K562 (cell line): Measurements from ENCODE around the gene EYA4. TPM values are rescaled to one million over a fixed set of nuclear protein-coding genes. Genes with fewer than 3 reads are reported as not detected.

Experiments used
- ATAC-seq: fragments of 200-7000 bp; cut with Tn5 transposase; 3 replicates; pipeline ENCODE4 v1.9.1; 2020; ENCODE audit warnings: moderate library complexity
- BruUV-seq: library from RNA; stranded (reverse); fragments of 400-500 nt; replicated peaks from 2 replicates; lab custom pipeline; 2021; lab: Mats Ljungman, UMichigan
- CTCF ChIA-PET: fragments of 300-600 bp; formaldehyde crosslinking; extraction: SDS; loops from one replicate; lab custom pipeline; 2021; ENCODE audit warnings: low intra/inter-chr PET ratio; lab: Yijun Ruan, JAX
- POLR2A ChIA-PET: fragments of 300-600, 350-650 bp; sonication (Branson Sonifier 250); formaldehyde crosslinking; extraction: SDS; loops from one replicate; lab custom pipeline; 2021; ENCODE audit warnings: antibody characterized with exemption, inconsistent platforms; lab: Yijun Ruan, JAX
- DNase-seq, 4 experiments: peaks; one replicate each; pipeline versions ENCODE4 v3.0.0 to v3.0.0-alpha.2; 2011 to 2018; ENCODE audit warnings: low spot score in 3 of 4, mixed read lengths in 3 of 4; ENCODE audit errors: extremely low read depth in 1 of 4
- FAIRE-seq: peaks from 2 replicates; lab custom pipeline; 2011; peaks lifted over from hg19 to GRCh38; lab: Jason Lieb, UNC
- H2AFZ ChIP-seq: 2 replicates; pipeline ENCODE4 v1.6.0; 2011; ENCODE audit warnings: low read depth, low read length, control low read depth, inconsistent platforms
- H3K27ac ChIP-seq: fragments of 200-600 bp; 3 replicates; pipeline ENCODE4 v1.8.0; 2011; ENCODE audit warnings: low read depth, mild to moderate bottlenecking, control low read depth, inconsistent platforms, low read length, moderate library complexity, mixed read lengths; ENCODE audit errors: extremely low read depth
- H3K27me3 ChIP-seq, 2 experiments: fragments of 300-600 bp in 1 of 2; 2 replicates in 1 of 2; 3 replicates in 1 of 2; pipeline versions ENCODE4 v1.6.0 to v1.8.0; 2011; ENCODE audit warnings: inconsistent platforms in 2 of 2, low read length in 2 of 2, mild to moderate bottlenecking in 1 of 2, mixed read lengths in 1 of 2, moderate library complexity in 1 of 2; ENCODE audit not compliant: control insufficient read depth in 2 of 2, insufficient read depth in 2 of 2
- H3K36me3 ChIP-seq: fragments of 300-600 bp; 3 replicates; pipeline ENCODE4 v1.8.0; 2011; ENCODE audit warnings: mild to moderate bottlenecking, low read length, inconsistent platforms; ENCODE audit not compliant: control insufficient read depth, insufficient read depth
- H3K4me1 ChIP-seq, 2 experiments: fragments of 200-600 bp in 1 of 2; replicated peaks in 1 of 2; 2 replicates in 1 of 2; 3 replicates in 1 of 2; pipeline versions ENCODE4 v1.5.1 to v1.8.0; 2011; ENCODE audit warnings: inconsistent platforms in 2 of 2, low read length in 2 of 2, mild to moderate bottlenecking in 1 of 2, mixed read lengths in 1 of 2, moderate library complexity in 1 of 2; ENCODE audit not compliant: control insufficient read depth in 2 of 2, insufficient read depth in 2 of 2
- H3K4me2 ChIP-seq: 2 replicates; pipeline ENCODE4 v1.6.1; 2011; ENCODE audit warnings: low read length, control low read depth, inconsistent platforms, mixed read lengths; ENCODE audit not compliant: insufficient read depth
- H3K4me3 ChIP-seq: fragments of 200-600 bp; sonication (generic), shearing (Covaris generic); 2 replicates; pipeline ENCODE4 v1.5.1; 2016; ENCODE audit warnings: control low read depth, inconsistent platforms
- H3K79me2 ChIP-seq: fragments of 200-600 bp; 3 replicates; pipeline ENCODE4 v1.8.0; 2011; ENCODE audit warnings: low read length, inconsistent platforms; ENCODE audit not compliant: control insufficient read depth, insufficient read depth
- H3K9ac ChIP-seq, 2 experiments: 2 replicates each; pipeline versions ENCODE4 v1.6.0 to v1.6.1; 2011; ENCODE audit warnings: low read depth in 2 of 2, low read length in 2 of 2, control low read depth in 1 of 2, inconsistent platforms in 1 of 2, mild to moderate bottlenecking in 1 of 2, mixed read lengths in 1 of 2; ENCODE audit not compliant: insufficient read depth in 1 of 2
- H3K9me1 ChIP-seq: one replicate; pipeline ENCODE4 v1.6.0; 2011; ENCODE audit warnings: inconsistent platforms, mild to moderate bottlenecking, low read length, moderate library complexity; ENCODE audit not compliant: control insufficient read depth, insufficient read depth
- H3K9me3 ChIP-seq: replicated peaks from 2 replicates; pipeline ENCODE4 v1.5.1; 2011; ENCODE audit warnings: low read depth, low read length, inconsistent platforms; ENCODE audit not compliant: control insufficient read depth, insufficient read depth
- H4K20me1 ChIP-seq: replicated peaks from 2 replicates; pipeline ENCODE4 v1.6.1; 2011; ENCODE audit warnings: low read length, inconsistent platforms, mixed read lengths; ENCODE audit not compliant: control insufficient read depth, insufficient read depth
- ARHGAP35 ChIP-seq: fragments of 450-650 bp; IDR thresholded peaks from 2 replicates; pipeline ENCODE4 v1.6.1; 2018; ENCODE audit not compliant: partially characterized antibody
- ARNT ChIP-seq, 2 experiments: fragments of 450-650 bp; IDR thresholded peaks; 2 replicates each; pipeline ENCODE4 v1.6.1; 2016; ENCODE audit warnings: mild to moderate bottlenecking in 1 of 2
- CEBPB ChIP-seq: fragments of 450-650 bp; IDR thresholded peaks from 2 replicates; pipeline ENCODE4 v1.6.1; 2016; ENCODE audit warnings: missing genetic modification characterization, missing compliant biosample characterization
- CGGBP1 ChIP-seq: fragments of 250-450 bp; sonication (Bioruptor Pico); IDR thresholded peaks from 2 replicates; pipeline ENCODE4 v1.9.0; 2021; ENCODE audit warnings: mild to moderate bottlenecking
- CHCHD3 ChIP-seq: fragments of 250-450 bp; sonication (Bioruptor Pico); IDR thresholded peaks from 2 replicates; pipeline ENCODE4 v2.1.2; 2022; ENCODE audit warnings: mild to moderate bottlenecking
- DACH1 ChIP-seq: fragments of 450-650 bp; IDR thresholded peaks from 2 replicates; pipeline ENCODE4 v1.6.1; 2018; ENCODE audit not compliant: partially characterized antibody
- FOXM1 ChIP-seq, 2 experiments: fragments of 450-650 bp in 1 of 2; sonication (generic) in 1 of 2; formaldehyde crosslinking in 1 of 2; IDR thresholded peaks; 2 replicates each; pipeline versions ENCODE4 v1.6.1 to v1.9.0; 2017 to 2022; ENCODE audit warnings: low read depth in 2 of 2, mild to moderate bottlenecking in 2 of 2, missing genetic modification reagents in 1 of 2, moderate library complexity in 1 of 2
- FOXO4 ChIP-seq: fragments of 450-650 bp; formaldehyde crosslinking; IDR thresholded peaks from 2 replicates; pipeline ENCODE4 v1.4.0; 2020; ENCODE audit warnings: mild to moderate bottlenecking, moderate library complexity
- HCFC1 ChIP-seq: IDR thresholded peaks from 2 replicates; pipeline ENCODE4 v1.6.1; 2012; ENCODE audit warnings: low read depth, low read length, improper control_type of control experiment
- KAT7 ChIP-seq: sonication (generic); formaldehyde crosslinking; IDR thresholded peaks from 2 replicates; pipeline ENCODE4 v1.8.0; 2022; ENCODE audit warnings: missing genetic modification reagents, mild to moderate bottlenecking, borderline replicate concordance
- PTBP1 ChIP-seq: fragments of 200-400 bp; formaldehyde crosslinking; IDR thresholded peaks from 2 replicates; pipeline ENCODE4 v1.6.1; 2017; ENCODE audit warnings: low read depth, low read length
- SAFB ChIP-seq: fragments of 200-400 bp; formaldehyde crosslinking; IDR thresholded peaks from 2 replicates; pipeline ENCODE4 v1.6.1; 2017; ENCODE audit warnings: low read depth, low read length, borderline replicate concordance
- SREBF1 ChIP-seq: fragments of 150-350 bp; IDR thresholded peaks from 2 replicates; pipeline ENCODE4 v1.6.1; 2014; ENCODE audit warnings: antibody characterized with exemption, low read depth, low read length, borderline replicate concordance
- TARDBP ChIP-seq: fragments of 450-650 bp; IDR thresholded peaks from 2 replicates; pipeline ENCODE4 v1.6.1; 2016
- TBL1XR1 ChIP-seq, 2 experiments: IDR thresholded peaks; 2 replicates each; pipeline ENCODE4 v1.6.1; 2012; ENCODE audit warnings: improper control_type of control experiment in 2 of 2, low read length in 2 of 2, mild to moderate bottlenecking in 1 of 2
- TSHZ1 ChIP-seq: fragments of 250-450 bp; sonication (Bioruptor Pico); IDR thresholded peaks from 2 replicates; pipeline ENCODE4 v1.4.0; 2020; ENCODE audit warnings: mild to moderate bottlenecking, moderate library complexity
- ZC3H11A ChIP-seq: IDR thresholded peaks from 2 replicates; pipeline ENCODE4 v1.6.1; 2012; ENCODE audit warnings: low read depth, low read length, improper control_type of control experiment
- ZNF764 ChIP-seq: fragments of 250-450 bp; sonication (Bioruptor Pico); IDR thresholded peaks from 2 replicates; pipeline ENCODE4 v1.4.0; 2020; ENCODE audit warnings: low read depth, mild to moderate bottlenecking, moderate library complexity
- ZSCAN29 ChIP-seq: fragments of 450-650 bp; IDR thresholded peaks from 2 replicates; pipeline ENCODE4 v1.6.1; 2017
- WGBS: fragments of 100-300 bp; shearing (Covaris generic); methylation state at CpG from one replicate; pipeline ENCODE4 v1.1.6; 2016; ENCODE audit warnings: low coverage, mixed read lengths; ENCODE audit not compliant: insufficient coverage; ENCODE audit errors: missing lambda C conversion rate; 5-methylcytosine and 5-hydroxymethylcytosine counted together
- in situ Hi-C: fragments of 300-500 bp; cut with MboI; formaldehyde crosslinking; loops from 4 replicates; pipeline ENCODE4 v1.15.0; 2018; ENCODE audit warnings: inconsistent platforms, mixed read lengths
- intact Hi-C: fragments of 100-400 bp; cut with micrococcal nuclease; formaldehyde crosslinking; loops from 2 replicates; pipeline ENCODE4 v1.14.2; 2022
- polyA plus RNA-seq, 8 experiments: library from polyadenylated mRNA; depleted of rRNA in 4 of 8; stranded (reverse) in 5 of 8; unstranded in 3 of 8; fragments of >200 nt; fragmentation: Nextera tagmentation in 2 of 8; fragmentation: Illumina TruSeq in 1 of 8; extraction: Ambion mirVana in 2 of 8; extraction: Trizol in 1 of 8; gene quantifications; 2 replicates each; pipeline versions ENCODE4 v1.2.1 to v1.2.3, GENCODE V29; 2011 to 2014; ENCODE audit warnings: inconsistent platforms in 1 of 8, missing spikeins in 1 of 8
- total RNA-seq, 7 experiments: library from RNA; depleted of rRNA in 6 of 7; stranded (reverse); fragments of >200 nt in 6 of 7; fragmentation: Illumina TruSeq in 2 of 7; extraction: Trizol in 2 of 7; gene quantifications; 2 replicates each; pipeline versions ENCODE4 v1.2.1 to v1.2.3, GENCODE V29; 2011 to 2021; ENCODE audit warnings: low replicate concordance in 1 of 7

EYA4 gene
- total and polyA plus RNA-seq, 9 of the 15 experiments (the other 6 are each of a cell fraction or from before 2014, with no cell fraction given) = 0.03 to 0.04 TPM; not detected in 7

GRCh38 chr6:133245422-133245903 lies 4.3 kb downstream of the EYA4 start (continued):
- TF ChIP-seq TSHZ1 (CRISPR knock-in tag) (no peak), HCFC1 (no peak)

GRCh38 chr6:133247581-133247980 lies 6.4 kb downstream of the EYA4 start:
- Histone ChIP-seq H3K27me3 (no peaks in the 10 kb centered on the region; a peak in 1 of 5 replicates), H3K79me2 (no peaks in the 10 kb centered on the region), H3K4me3 (no peak overlapping the region), H3K4me1 (no peaks in the 10 kb centered on the region), H4K20me1 (no peaks in the 10 kb centered on the region), H3K27ac (no peak overlapping the region), H3K9me3 (no peaks in the 10 kb centered on the region), H3K9ac (no peak overlapping the region), H3K36me3 (no peaks in the 10 kb centered on the region), H2AFZ (no peak overlapping the region), H3K9me1 (no peaks in the 10 kb centered on the region), H3K4me2 (no peak overlapping the region)
- no TSS peak for BruUV-seq
- WGBS = 0% methylated on average over 5 of the region's 5 CpGs
- FAIRE-seq (no peak), DNase-seq (no peak), ATAC-seq (no peak)
- no peak for TF ChIP-seq TBL1XR1 (IDR thresholded peaks at IDR 0.05; ENCODE audit: low read length in 2 of 2)
- TF ChIP-seq FOXM1 (IDR thresholded peaks at IDR 0.05; ENCODE audit: low read depth) = no peak
- TF ChIP-seq FOXM1 (CRISPR knock-in tag; IDR thresholded peaks at IDR 0.05; ENCODE audit: low read depth) = no peak
- TF ChIP-seq SREBF1 = no peak
- no peak for TF ChIP-seq ARNT (IDR thresholded peaks at IDR 0.05)
- no peak for TF ChIP-seq ARHGAP35
- TF ChIP-seq TARDBP = no peak
- no peak for TF ChIP-seq CEBPB (tag)
- no peak for TF ChIP-seq ZSCAN29
- TF ChIP-seq ZNF764 (CRISPR knock-in tag) = no peak
- no peak for TF ChIP-seq FOXO4 (CRISPR knock-in tag)
- TF ChIP-seq DACH1 = no peak
- TF ChIP-seq KAT7 (CRISPR knock-in tag) = no peak
- no peak for TF ChIP-seq CGGBP1
- no peak for TF ChIP-seq ZC3H11A
- TF ChIP-seq SAFB = no peak
- no peak for TF ChIP-seq PTBP1
- no peak for TF ChIP-seq CHCHD3 (CRISPR knock-in tag)
- in situ Hi-C loops = no loop called here
- ChIA-PET POLR2A (no interaction called here), CTCF (no interaction called here)
- intact Hi-C loops = no loop called here
